ENCODE data around the gene COA7. TPM values are rescaled to one million over a fixed set of nuclear protein-coding genes. Genes with fewer than 3 reads are reported as not detected.
A peak's percentile ranks its signal among the peaks of the same experiment; 100 is the strongest.
"Not testable (repeated sequence)": the region's sequence is repeated elsewhere in the genome, so short reads cannot be mapped to it uniquely, and the experiment has no call there.

Gene COA7
- total RNA-seq = 25.4 TPM

DNA sequence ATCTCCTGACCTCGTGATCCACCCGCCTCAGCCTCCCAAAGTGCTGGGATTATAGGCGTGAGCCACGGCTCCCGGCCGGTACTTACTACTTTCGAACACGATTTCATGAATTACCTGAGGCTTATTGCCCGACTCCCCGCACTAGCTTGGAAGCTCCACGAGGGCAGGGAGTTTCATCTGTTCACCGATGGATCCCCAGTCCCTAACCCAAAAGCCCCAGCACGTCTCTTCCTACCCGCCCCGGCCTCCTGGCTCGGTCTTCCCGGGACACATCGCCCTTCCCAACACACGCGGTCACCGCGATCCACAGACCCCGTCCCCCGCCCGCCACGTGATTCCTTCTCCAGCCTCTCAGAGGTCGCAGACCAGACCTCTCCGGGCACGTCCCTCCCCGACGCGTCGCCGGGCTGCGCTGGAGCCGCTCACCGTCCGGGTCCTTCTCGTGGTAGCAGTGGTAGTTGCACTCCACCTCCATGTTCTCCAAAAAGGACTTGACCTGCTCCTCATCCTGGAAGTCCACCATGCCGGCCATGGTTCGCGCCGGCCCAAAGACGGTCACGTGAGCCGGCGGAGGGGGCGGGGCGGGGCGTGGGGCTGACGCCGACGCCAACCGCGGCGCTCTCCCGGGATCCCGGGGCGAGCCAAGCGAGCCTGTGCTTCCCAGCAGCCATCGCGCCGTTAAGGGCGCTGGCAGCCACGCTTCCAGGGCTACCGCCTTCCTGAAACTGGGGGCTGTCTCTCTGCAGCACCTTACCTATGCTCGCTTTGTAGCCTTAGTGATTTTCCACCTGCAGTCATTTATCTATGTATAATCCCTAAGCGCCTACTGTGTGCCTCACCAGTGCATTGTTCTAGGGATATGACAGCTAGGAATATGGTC lies at the start of gene COA7:
Gene COA7, minus strand, starts transcription at position 553 of the 880 bp plus-strand sequence. Its CDS starts 21 bp downstream, at position 532.
- peak; percentile 88 for DNase-seq (ENCODE audit: low spot score)

DNA sequence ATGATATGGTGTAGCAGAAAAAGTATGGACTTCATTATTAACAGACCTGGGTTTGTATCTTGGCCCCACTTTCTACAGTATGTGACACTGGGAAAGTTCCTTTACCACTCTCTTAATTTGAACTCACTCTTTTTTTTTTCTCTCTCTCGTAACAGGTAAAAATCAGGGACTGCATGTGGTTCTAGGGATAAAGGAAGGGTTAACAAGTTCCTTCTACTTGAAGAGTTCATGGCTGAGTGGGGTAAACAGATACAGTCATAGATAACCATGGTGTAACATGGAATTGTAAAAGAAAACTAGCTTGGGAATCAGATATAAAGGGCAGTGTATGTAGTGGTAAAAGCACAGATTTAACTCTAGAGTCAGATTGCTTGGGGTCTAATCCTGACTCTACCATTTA lies 49.3 kb upstream of the COA7 start:
- no peak for DNase-seq (ENCODE audit: low spot score)

DNA sequence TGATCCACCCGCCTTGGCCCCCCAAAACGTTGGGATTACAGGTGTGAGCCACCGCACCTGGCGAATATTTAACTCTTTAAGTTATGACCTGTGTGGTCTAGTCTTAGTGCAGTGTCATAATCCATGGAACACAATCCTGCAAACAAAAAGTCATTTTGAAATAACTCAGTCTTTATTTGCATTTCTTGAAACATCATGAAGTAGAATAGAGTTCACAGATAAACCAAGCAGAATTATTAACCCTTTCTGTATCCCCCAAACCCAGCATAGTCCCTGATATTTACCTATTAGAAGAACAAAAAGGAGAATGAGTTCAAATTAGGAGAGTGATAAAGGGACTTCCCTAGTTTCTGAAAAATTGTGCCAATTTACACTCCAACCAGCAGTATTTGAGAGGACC lies 48.0 kb upstream of the COA7 start:
- DNase-seq (ENCODE audit: low spot score) = no peak

DNA sequence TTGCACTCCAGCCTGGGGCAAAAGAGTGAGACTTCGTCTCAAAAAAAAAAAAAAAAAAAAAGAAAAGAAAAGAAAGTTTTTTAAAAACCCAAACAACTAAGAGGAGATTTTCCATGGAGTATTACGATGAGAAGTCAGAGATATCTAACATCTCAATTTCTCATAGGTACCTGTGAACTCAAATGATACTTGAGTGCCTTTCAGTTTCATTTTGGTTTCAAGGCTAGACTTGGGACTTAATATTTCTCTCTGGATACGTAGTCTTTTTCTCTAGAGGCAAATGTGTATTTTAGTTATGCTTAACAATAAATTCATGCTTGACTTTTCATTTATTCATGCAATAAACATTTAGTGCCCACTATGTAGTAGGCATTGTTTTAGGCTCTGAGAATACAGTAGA lies 43.1 kb upstream of the COA7 start:
- no peak for DNase-seq (ENCODE audit: low spot score)

DNA sequence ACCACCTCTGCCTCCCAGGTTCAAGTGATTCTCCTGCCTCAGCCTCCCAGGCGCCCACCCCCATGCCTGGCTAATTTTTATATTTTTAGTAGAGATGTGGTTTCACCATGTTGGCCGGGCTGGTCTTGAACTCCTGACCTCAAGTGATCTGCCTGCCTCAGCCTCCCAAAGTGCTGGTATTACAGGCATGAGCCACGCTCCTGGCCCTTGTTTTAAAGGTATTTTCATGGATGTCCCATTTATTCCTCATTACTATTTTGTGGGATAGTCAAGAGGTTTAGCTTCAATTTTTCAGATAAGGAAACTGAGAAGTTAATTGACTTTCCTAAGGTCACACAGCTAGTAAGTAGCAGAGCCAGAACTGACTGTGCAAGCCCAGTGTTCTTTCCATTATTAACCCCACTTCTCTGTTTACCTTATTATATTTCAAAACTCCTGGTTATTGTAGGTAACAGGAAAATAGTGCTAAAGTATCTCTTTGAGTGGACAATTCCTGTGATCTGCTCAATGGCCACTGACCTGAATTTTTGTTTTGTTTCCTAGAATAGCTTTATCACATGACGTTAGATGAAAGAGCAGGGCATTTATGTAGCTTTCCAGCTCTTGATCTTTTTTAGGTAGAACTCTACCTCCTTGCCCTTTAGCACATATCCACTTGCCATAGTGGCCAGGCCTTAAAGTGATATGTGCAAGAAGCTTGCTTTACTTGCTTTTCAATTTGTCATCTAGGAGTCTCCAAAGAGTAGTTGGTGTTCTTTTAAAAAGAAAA lies 41.7 kb upstream of the COA7 start:
- no peak for DNase-seq (ENCODE audit: low spot score)

DNA sequence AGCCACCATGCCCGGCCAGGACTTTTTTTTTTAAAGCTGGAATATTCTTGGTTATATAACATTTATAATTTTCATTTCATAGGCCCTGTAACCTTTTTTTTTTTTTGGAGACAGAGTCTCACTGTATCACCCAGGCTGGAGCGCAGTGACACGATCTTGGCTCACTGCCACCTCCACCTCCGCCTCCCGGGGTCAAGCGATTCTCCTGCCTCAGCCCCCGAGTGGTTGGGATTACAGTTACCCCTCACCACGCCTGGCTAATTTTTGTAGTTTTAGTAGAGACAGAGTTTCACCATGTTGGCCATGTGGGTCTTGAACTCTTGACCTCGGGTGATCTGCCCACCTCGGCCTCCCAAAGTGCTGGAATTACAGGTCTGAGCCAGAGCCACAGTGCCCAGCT lies 40.7 kb upstream of the COA7 start:
- DNase-seq (ENCODE audit: low spot score) = peak; percentile 31

DNA sequence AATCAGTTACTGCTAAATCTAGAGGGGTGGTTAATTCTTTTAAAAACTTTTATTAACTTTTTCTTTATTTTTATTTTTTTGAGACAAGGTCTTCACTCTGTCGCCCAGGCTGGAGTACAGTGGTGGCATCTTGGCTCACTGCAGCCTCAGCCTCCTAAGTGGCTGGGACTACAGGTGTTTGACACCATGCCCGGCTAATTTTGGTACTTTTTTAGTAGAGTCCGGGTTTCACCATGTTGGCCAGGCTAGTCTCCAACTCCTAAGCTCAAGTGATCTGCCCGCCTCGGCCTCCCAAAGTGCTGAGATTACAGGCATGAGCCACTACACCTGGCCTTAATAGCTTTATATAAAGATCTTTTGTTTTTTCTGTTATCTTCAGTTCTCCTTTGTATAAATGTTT lies 40.0 kb upstream of the COA7 start:
- DNase-seq (ENCODE audit: low spot score) = no peak

DNA sequence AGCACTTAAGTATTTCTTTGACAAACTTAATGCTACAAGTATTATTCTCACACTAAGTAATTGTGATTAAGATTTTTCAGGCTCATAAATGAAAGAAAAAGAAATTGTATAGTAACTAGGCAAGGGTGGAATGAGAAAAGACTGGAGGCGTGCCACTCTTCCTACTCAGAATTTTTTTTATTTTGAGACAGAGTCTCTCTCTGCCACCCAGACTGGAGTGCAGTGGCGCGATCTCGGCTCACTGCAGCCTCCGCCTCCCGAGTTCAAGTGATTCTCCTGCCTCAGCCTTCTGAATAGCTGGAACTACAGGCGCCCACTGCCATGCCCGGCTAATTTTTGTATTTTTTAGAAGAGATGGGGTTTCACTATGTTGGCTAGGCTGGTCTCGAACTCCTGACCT lies 37.2 kb upstream of the COA7 start:
- DNase-seq (ENCODE audit: low spot score) = not testable (repeated sequence)

DNA sequence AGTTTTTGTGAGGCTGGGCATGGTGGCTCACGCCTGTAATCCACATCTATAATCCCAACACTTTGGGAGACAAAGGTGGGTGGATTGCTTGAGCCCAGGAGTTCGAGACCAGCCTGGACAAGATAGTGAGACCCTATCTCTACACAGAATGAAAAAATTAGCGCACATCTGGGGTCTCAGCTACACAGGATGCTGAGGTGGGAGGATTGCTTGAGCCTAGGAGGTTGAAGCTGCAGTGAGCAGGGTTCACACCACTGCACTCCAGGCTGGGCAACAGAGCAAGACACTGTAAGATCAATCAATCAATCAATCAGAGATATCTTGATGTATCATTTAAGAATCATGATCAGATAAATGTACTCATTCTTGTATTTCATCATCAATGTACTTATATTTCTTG lies 35.2 kb upstream of the COA7 start:
- DNase-seq (ENCODE audit: low spot score) = no peak

DNA sequence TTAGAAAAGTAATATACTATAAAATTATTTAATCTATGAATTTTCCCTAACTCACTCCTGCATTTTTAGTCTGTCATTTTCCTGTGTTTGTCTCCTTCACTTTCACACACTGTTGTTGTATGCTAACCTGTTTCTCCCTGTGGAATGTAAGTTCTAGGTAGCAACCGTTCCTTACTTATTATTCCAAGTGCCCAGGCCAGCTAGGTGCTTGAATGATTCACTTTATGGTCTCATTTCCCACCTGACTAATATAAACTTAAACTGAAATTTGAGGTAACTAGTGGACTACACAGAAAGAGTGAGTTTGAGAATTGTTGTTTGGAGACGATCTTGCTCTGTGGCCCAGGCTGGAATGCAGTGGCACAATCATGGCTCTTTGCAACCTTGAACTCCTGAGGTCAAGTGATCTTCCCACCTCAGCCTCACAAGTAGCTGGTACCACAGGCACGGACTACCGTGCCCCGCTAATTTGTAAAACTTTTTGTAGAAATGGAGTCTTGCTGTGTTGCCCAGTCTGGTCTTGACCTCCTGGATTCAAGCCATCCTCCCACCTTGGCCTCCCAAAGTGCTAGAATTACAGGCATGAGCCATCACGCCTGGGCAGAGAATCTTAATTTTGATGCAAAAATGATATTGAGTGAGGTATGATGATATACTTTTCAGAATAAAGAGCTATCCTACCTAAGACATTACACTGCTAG lies 30.0 kb upstream of the COA7 start:
- DNase-seq (ENCODE audit: low spot score) = no peak

DNA sequence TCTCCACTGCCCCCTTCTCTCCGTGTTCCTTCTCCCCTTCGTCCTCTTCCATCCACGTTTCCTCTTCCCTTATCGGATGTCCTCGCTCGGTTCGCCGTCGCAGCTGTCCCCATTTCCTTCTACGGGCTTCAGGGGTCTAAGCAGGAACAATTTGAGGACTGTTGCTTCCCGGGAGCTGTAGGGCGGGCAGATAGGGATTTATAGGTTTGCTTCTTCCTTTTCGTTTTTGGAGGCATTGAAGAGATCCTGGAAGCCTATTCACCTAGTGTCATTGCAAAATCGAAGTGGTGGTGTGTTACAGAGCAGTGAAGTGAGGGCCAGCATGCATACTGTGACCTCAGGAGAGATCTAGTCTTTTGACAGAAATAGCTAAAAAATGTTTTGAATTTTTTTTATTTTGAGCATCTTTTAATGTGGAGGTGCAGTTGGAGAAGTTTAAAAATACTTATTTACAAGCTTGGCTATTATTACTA lies 29.0 kb upstream of the COA7 start:
- DNase-seq (ENCODE audit: low spot score) = no peak

DNA sequence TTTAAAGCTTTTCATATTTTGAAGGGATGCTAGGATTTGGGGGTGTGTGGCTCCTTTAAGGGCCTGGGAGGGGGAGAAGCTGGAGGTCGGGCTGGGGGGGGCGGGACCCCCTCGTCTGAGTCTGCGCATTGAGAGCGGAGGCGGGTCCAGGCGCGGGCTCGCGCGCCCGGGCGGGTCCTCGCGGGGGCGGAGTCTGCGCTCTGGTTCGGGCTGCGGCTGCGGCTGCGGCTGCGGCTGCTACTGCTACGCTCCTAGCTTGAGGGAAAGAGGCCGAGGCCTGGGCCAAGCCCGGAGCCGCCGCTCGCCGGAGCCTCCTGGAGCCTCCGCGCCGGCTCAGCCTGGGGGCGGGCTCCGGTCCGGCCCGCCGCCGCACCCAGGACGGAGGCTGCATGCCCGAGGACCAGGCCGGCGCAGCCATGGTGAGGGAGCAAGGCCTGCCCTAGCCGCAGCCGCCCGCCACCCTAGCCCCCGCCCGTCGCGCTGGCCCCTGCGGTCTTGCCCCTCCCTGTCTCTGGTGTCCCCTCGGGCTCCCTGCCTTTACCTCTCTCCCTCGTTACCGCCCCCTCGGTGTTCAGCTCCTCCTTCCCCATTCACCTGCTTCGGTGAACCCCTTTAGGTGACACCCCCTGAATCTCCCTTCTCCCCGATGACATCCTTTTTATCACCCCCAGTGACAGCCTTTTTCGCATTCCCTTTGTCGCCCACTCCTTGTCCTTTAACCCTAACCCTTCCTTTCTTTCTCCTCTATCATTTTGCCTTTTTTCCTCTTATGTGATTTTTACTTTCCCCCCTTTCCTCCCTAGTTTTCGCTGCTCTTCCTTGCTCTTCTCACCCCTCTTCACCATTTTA lies 28.3 kb upstream of the COA7 start, which contains the start of gene ZYG11B:
Gene ZYG11B, plus strand, starts transcription at position 189 of the 849 bp plus-strand sequence. Its CDS starts 201 bp downstream, at position 390.
- peak; percentile 90 for DNase-seq (ENCODE audit: low spot score)

DNA sequence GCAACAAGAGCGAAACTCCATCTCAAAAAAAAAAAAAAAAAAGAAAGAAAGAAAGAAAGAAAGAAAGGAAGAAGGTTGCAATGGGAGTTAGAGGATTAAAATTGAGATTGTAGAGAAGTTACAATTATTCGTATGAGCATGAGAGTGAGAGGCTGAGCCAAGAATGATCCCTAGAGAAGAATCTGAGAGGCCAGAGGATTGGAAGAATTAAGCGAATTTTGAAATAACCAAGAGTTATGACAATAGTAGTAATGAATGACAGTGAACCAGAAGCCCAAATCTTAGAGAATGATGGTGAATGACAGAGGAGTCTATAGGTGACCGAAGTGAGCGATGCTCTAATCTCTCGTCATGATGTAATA lies 27.7 kb upstream of the COA7 start:
- DNase-seq (ENCODE audit: low spot score) = no peak

DNA sequence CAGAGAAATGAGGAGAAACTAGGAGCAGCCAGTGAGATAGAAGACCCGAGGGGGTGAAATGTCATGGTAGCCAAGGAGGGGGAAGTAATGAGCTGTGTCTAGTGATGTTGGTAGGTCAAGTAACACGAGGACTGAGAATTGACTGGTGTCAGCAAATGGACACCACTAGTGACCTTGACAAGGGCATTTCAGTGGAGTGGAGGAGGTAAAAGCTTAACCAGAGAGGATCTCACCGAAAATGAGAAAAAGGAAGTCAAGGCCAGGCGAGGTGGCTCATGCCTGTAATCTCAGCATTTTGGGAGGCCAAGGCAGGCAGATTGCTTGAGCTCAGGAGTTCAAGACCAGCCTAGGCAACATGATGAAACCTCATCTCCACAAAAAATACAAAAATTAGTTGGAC lies 25.1 kb upstream of the COA7 start:
- peak; percentile 18 for DNase-seq (ENCODE audit: low spot score)

DNA sequence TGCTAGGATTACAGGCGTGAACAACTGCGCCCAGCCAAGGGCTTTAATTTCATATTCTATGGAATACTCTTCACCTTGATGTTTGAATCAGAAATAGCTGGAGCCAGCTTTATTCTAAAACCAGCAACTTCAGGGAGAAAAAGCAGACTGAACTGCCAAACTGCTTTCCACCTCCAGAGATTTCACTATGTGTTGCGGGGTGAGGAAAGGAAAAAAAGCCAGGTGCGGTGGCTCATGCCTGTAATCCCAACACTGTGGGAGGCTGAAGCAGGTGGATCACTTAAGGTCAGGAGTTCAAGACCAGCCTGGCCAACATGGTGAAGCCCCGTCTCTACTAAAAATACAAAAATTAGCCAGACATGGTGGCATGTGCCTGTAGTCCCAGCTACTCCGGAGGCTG lies 17.1 kb upstream of the COA7 start:
- not testable (repeated sequence) for DNase-seq (ENCODE audit: low spot score)

DNA sequence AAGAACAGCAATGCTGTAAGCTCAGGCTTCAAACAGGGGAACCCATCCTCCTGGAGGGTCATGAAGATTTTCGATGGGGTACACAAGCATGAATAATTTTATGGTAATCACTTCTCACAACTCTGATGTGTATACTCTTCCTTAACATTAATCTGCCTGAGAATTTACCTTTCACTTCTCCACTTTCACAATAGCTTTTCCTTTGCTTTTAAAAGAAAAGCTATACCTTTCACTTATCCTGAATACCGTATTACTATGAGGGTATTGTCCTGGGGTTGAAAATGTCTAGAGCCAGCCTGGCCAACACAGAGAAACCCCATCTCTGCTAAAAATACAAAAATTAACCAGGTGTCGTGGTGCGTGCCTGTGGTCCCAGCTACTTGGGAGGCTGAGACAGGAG lies 15.4 kb upstream of the COA7 start:
- no peak for DNase-seq (ENCODE audit: low spot score)

DNA sequence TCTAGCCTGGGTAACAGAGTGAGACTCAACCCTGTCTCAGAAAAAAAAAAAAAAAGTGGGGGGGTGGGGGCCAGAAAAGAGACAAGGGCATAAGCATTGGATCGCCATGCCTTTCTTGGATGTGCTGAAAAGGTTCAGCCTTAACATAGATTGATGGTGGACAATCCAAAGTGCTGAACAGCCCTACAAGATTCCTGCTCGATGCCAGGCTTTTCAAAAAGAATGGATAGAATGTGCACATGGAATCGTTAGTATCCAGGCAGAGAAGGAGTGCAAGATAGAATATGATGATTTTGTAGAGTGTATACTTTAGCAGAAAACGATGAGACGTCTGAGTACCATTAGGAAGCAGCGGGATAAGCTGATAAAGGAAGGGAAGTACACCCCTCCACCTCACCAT lies 10.9 kb upstream of the COA7 start:
- no peak for DNase-seq (ENCODE audit: low spot score)

DNA sequence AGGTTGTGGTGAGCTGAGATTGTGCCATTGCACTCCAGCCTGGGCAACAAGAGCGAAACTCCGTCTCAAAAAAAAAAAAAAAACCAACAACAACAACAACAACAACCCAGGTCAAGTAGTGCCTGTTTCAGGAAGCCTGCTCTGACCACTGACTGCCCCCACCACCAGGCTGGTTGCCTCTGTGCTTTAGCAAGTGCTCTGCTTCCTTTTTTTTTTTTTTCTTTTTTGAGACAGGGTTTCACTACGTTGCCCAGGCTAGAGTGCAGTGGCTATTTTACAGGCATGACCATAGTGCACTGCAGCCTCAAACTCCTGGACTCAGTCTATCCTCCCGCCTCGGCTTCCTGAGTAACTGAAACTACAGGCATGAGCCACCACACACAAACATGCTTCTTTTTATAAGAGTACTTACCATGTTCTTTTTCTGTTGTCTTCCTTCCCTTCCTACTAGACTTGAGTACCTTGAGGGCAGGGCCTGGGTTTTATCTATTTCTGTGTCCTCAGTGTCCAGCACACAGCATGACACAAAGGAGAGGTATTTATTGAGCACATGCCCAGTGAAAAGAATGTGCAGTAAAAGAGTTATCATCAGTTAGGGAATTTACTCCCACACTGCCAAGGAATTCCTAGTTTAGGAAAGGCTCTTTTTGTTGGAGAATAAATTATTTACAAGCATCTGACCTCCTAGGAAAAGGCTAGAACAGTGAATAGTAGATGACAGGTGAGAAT lies 9.9 kb upstream of the COA7 start:
- no peak for DNase-seq (ENCODE audit: low spot score)

DNA sequence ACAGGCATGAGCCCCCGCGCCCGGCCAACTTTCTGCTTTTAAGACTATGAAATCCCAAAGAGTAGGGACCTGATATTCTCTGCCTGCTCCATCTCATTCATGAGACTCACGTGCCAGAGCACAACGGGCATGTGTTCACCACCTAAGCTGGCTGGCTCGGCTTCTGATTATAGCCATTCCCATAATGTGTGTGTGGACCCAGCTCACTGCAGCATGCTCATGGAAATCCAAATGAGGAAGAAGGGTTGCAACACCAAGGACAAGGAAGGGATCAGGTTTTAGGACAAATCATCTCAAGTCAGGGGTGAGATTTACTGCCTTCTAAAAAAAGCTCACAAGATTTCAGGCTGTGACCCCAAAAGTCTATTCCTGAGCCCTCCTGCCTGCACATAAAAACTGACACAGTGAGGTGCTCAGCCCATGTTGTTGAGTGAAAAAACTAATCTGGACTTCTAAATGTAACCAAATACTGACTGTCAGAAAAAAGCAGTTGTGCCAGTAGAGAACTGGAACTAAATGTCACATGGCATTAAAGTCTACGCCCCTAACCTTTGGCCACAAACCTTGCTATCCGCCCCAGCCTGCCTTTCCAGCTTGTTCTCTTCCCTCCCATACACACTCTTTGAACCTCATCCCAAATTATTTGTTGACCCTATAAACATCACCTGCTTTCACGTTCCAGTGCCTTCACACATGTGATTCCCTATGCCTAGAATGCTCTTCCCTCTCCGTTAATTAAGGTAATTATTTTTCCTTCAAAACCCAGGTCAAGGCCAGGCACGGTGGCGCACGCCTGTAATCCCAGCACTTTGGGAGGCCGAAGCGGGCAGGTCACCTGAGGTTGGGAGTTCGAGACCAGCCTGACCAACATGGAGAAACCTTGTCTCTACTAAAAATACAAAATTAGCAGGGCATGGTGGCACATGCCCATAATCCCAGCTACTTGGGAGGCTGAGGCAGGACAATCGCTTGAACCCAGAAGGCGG lies 9.1 kb upstream of the COA7 start:
- peak; percentile 58 for DNase-seq (ENCODE audit: low spot score)
